GM23338 (cell line): ENCODE results near the gene RTKN2. TPM values are rescaled to one million over a fixed set of nuclear protein-coding genes. Genes with fewer than 3 reads are reported as not detected.

Experiments
- ATAC-seq: fragments of 200-7000 bp; cut with Tn5 transposase; 3 replicates; pipeline ENCODE4 v1.9.1; 2020
- DNase-seq: peaks from one replicate; pipeline ENCODE4 v3.0.0-alpha.2; 2015; ENCODE audit warnings: low spot score
- H2AFZ ChIP-seq: fragments of 200-600 bp; sonication (generic); 2 replicates; pipeline ENCODE4 v1.8.0; 2016; ENCODE audit warnings: antibody characterized with exemption, mild to moderate bottlenecking, moderate library complexity
- H3F3A ChIP-seq: fragments of 200-600 bp; sonication (generic); replicated peaks from 2 replicates; pipeline ENCODE4 v1.8.0; 2017; ENCODE audit warnings: antibody characterized with exemption, mixed run types, low read depth
- H3K27ac ChIP-seq: fragments of 200-600 bp; sonication (generic); 2 replicates; pipeline ENCODE4 v1.6.1; 2016; ENCODE audit warnings: low read depth
- H3K27me3 ChIP-seq: fragments of 200-600 bp; sonication (generic); 2 replicates; pipeline ENCODE4 v1.8.0; 2016; ENCODE audit warnings: mild to moderate bottlenecking, mixed run types, moderate library complexity; ENCODE audit not compliant: insufficient read depth
- H3K36me3 ChIP-seq: fragments of 200-600 bp; sonication (generic); 2 replicates; pipeline ENCODE4 v1.8.0; 2016; ENCODE audit warnings: mild to moderate bottlenecking; ENCODE audit not compliant: insufficient read depth
- H3K4me1 ChIP-seq: fragments of 200-600 bp; sonication (generic); 2 replicates; pipeline ENCODE4 v1.8.0; 2016; ENCODE audit warnings: mild to moderate bottlenecking, moderate library complexity; ENCODE audit not compliant: insufficient read depth
- H3K4me2 ChIP-seq: fragments of 200-600 bp; sonication (generic); 2 replicates; pipeline ENCODE4 v1.7.1; 2017; ENCODE audit warnings: mixed run types
- H3K4me3 ChIP-seq: fragments of 200-600 bp; sonication (generic); 2 replicates; pipeline ENCODE4 v1.6.1; 2016; ENCODE audit warnings: mixed run types
- H3K79me2 ChIP-seq: fragments of 200-600 bp; sonication (generic); replicated peaks from 2 replicates; pipeline ENCODE4 v1.8.0; 2017; ENCODE audit warnings: mild to moderate bottlenecking; ENCODE audit not compliant: insufficient read depth
- H3K9me2 ChIP-seq: fragments of 200-600 bp; sonication (generic); 2 replicates; pipeline ENCODE4 v1.8.0; 2017; ENCODE audit not compliant: insufficient read depth
- H4K20me1 ChIP-seq: fragments of 200-600 bp; sonication (generic); replicated peaks from 2 replicates; pipeline ENCODE4 v1.8.0; 2017; ENCODE audit warnings: mild to moderate bottlenecking; ENCODE audit not compliant: insufficient read depth
- H3K27ac Mint-ChIP-seq: 2 replicates; pipeline ENCODE4 v1.8.0; 2020; ENCODE audit warnings: inconsistent platforms, mild to moderate bottlenecking, moderate library complexity, mixed read lengths
- H3K27me3 Mint-ChIP-seq: 3 replicates; pipeline ENCODE4 v1.8.0; 2022; ENCODE audit warnings: low read depth, mild to moderate bottlenecking, moderate library complexity, mixed read lengths, inconsistent platforms; ENCODE audit not compliant: insufficient read depth, poor library complexity
- H3K36me3 Mint-ChIP-seq: 3 replicates; pipeline ENCODE4 v1.8.0; 2021; ENCODE audit warnings: low read depth, mild to moderate bottlenecking, inconsistent platforms, moderate library complexity, mixed read lengths
- H3K4me1 Mint-ChIP-seq: 3 replicates; pipeline ENCODE4 v1.8.0; 2020; ENCODE audit warnings: mild to moderate bottlenecking, inconsistent platforms, mixed read lengths
- H3K4me3 Mint-ChIP-seq: 3 replicates; pipeline ENCODE4 v1.8.0; 2021; ENCODE audit warnings: moderate library complexity, mild to moderate bottlenecking, inconsistent platforms, mixed read lengths
- H3K9me3 Mint-ChIP-seq: 3 replicates; pipeline ENCODE4 v1.8.0; 2020; ENCODE audit warnings: moderate library complexity, mild to moderate bottlenecking, inconsistent platforms, mixed read lengths
- CREB1 ChIP-seq: fragments of 250-450 bp; sonication (Bioruptor Pico); IDR thresholded peaks from 2 replicates; pipeline ENCODE4 v1.5.0; 2020; ENCODE audit warnings: low read depth, mild to moderate bottlenecking, moderate library complexity
- EZH2 ChIP-seq: fragments of 200-600 bp; sonication (generic); IDR thresholded peaks from one replicate; pipeline ENCODE4 v1.8.0; 2017; ENCODE audit warnings: antibody characterized with exemption, mild to moderate bottlenecking, low read depth; ENCODE audit not compliant: unreplicated experiment
- EZH2phosphoT487 ChIP-seq: fragments of 200-600 bp; sonication (generic); IDR thresholded peaks from one replicate; pipeline ENCODE4 v1.8.1; 2018; ENCODE audit warnings: antibody characterized with exemption; ENCODE audit not compliant: unreplicated experiment
- JUNB ChIP-seq: IDR thresholded peaks from one replicate; pipeline ENCODE4 v1.6.1; 2016; ENCODE audit warnings: antibody characterized with exemption; ENCODE audit not compliant: unreplicated experiment
- NANOG ChIP-seq: IDR thresholded peaks from 2 replicates; pipeline ENCODE4 v1.6.1; 2016; ENCODE audit warnings: antibody characterized with exemption, borderline replicate concordance
- POLR2AphosphoS5 ChIP-seq: IDR thresholded peaks from 2 replicates; pipeline ENCODE4 v1.6.1; 2016; ENCODE audit warnings: antibody characterized with exemption, low read depth
- STAT1 ChIP-seq: IDR thresholded peaks from one replicate; pipeline ENCODE4 v1.6.1; 2016; ENCODE audit warnings: antibody characterized with exemption; ENCODE audit not compliant: unreplicated experiment
- ZNF114 ChIP-seq: fragments of 250-450 bp; sonication (Bioruptor Pico); IDR thresholded peaks from 2 replicates; pipeline ENCODE4 v1.5.0; 2020; ENCODE audit warnings: mild to moderate bottlenecking, moderate library complexity
- ZNF331 ChIP-seq: fragments of 250-450 bp; sonication (Bioruptor Pico); IDR thresholded peaks from 2 replicates; pipeline ENCODE4 v1.5.0; 2020; ENCODE audit warnings: low read depth, mild to moderate bottlenecking, moderate library complexity
- polyA plus RNA-seq: library from polyadenylated mRNA; unstranded; fragments of >200 nt; fragmentation: Nextera tagmentation; extraction: Ambion mirVana; gene quantifications from 2 replicates; pipeline ENCODE4 v1.2.1, GENCODE V29; 2016
- total RNA-seq: library from RNA; depleted of rRNA; stranded (reverse); fragments of >200 nt; shearing (Covaris generic); gene quantifications from 2 replicates; pipeline ENCODE4 v1.2.3, GENCODE V29; 2014
- TF ChIP-seq, protein P1 (sequence below): fragments of 250-450 bp; sonication (Bioruptor Pico); IDR thresholded peaks from 2 replicates; pipeline ENCODE4 v1.5.0; 2020; ENCODE audit warnings: mild to moderate bottlenecking, moderate library complexity
- TF ChIP-seq, protein P2 (sequence below): IDR thresholded peaks from 2 replicates; pipeline ENCODE4 v1.6.1; 2016; ENCODE audit warnings: antibody characterized with exemption
- TF ChIP-seq, protein P3 (sequence below): IDR thresholded peaks from one replicate; pipeline ENCODE4 v1.6.1; 2018; ENCODE audit warnings: antibody characterized with exemption; ENCODE audit not compliant: unreplicated experiment
- TF ChIP-seq, protein P4 (sequence below), 2 experiments: fragments of 200-600 bp in 1 of 2; sonication (generic) in 1 of 2; conservative IDR thresholded peaks; 2 replicates each; pipeline versions ENCODE4 v1.5.1 to v1.6.1; 2016 to 2017; ENCODE audit warnings: antibody characterized with exemption in 2 of 2, low read depth in 2 of 2, mild to moderate bottlenecking in 2 of 2, moderate library complexity in 1 of 2

RTKN2 gene
- total and polyA plus RNA-seq, 2 experiments from 2014 or later = 15.3 to 23.6 TPM

DNA sequence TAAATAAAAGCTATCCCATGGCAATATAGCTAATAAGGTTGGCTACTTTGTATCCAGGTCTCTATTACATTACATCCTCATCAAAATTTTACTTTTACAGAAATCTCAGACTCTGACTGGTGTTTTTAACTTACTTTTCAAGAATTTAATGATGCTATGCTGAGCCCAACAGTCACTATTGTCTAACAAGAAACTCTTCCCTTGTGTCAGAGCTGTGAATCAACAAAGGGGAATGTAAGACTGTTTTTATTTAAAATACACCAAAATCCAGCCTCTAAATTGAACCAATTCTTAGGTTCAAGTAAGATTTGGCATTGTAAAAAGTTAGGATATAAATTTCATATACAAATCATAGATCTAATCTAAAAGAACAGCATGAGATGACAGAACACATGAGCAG is 7.0 kb downstream of the RTKN2 start:
- H3K27me3 Mint-ChIP-seq = no peaks in the 10 kb centered on the region
- Histone ChIP-seq H3K27ac (no peak overlapping the region), H3K79me2 (peaks cover 65% of the 10 kb centered on the region), H3K4me2 (no peak overlapping the region), H3K4me1 (0 out of 2 replicates have a peak, but pooled peaks cover 7% of the 10 kb centered on the region), H4K20me1 (peaks cover 10% of the 10 kb centered on the region), H3K9me2 (no peaks in the 10 kb centered on the region), H3K27me3 (no peaks in the 10 kb centered on the region), H3K36me3 (peaks cover 15% of the 10 kb centered on the region; the same call in 1 of the 2 replicates), H3K4me3 (no peak overlapping the region), H3F3A (no peaks in the 10 kb centered on the region), H2AFZ (no peak overlapping the region)
- no peak for DNase-seq
- peaks cover 21% of the 10 kb centered on the region for H3K36me3 Mint-ChIP-seq
- H3K9me3 Mint-ChIP-seq = no peaks in the 10 kb centered on the region
- no peak for TF ChIP-seq EZH2
- no peak for TF ChIP-seq NANOG
- TF ChIP-seq, protein P1, sequence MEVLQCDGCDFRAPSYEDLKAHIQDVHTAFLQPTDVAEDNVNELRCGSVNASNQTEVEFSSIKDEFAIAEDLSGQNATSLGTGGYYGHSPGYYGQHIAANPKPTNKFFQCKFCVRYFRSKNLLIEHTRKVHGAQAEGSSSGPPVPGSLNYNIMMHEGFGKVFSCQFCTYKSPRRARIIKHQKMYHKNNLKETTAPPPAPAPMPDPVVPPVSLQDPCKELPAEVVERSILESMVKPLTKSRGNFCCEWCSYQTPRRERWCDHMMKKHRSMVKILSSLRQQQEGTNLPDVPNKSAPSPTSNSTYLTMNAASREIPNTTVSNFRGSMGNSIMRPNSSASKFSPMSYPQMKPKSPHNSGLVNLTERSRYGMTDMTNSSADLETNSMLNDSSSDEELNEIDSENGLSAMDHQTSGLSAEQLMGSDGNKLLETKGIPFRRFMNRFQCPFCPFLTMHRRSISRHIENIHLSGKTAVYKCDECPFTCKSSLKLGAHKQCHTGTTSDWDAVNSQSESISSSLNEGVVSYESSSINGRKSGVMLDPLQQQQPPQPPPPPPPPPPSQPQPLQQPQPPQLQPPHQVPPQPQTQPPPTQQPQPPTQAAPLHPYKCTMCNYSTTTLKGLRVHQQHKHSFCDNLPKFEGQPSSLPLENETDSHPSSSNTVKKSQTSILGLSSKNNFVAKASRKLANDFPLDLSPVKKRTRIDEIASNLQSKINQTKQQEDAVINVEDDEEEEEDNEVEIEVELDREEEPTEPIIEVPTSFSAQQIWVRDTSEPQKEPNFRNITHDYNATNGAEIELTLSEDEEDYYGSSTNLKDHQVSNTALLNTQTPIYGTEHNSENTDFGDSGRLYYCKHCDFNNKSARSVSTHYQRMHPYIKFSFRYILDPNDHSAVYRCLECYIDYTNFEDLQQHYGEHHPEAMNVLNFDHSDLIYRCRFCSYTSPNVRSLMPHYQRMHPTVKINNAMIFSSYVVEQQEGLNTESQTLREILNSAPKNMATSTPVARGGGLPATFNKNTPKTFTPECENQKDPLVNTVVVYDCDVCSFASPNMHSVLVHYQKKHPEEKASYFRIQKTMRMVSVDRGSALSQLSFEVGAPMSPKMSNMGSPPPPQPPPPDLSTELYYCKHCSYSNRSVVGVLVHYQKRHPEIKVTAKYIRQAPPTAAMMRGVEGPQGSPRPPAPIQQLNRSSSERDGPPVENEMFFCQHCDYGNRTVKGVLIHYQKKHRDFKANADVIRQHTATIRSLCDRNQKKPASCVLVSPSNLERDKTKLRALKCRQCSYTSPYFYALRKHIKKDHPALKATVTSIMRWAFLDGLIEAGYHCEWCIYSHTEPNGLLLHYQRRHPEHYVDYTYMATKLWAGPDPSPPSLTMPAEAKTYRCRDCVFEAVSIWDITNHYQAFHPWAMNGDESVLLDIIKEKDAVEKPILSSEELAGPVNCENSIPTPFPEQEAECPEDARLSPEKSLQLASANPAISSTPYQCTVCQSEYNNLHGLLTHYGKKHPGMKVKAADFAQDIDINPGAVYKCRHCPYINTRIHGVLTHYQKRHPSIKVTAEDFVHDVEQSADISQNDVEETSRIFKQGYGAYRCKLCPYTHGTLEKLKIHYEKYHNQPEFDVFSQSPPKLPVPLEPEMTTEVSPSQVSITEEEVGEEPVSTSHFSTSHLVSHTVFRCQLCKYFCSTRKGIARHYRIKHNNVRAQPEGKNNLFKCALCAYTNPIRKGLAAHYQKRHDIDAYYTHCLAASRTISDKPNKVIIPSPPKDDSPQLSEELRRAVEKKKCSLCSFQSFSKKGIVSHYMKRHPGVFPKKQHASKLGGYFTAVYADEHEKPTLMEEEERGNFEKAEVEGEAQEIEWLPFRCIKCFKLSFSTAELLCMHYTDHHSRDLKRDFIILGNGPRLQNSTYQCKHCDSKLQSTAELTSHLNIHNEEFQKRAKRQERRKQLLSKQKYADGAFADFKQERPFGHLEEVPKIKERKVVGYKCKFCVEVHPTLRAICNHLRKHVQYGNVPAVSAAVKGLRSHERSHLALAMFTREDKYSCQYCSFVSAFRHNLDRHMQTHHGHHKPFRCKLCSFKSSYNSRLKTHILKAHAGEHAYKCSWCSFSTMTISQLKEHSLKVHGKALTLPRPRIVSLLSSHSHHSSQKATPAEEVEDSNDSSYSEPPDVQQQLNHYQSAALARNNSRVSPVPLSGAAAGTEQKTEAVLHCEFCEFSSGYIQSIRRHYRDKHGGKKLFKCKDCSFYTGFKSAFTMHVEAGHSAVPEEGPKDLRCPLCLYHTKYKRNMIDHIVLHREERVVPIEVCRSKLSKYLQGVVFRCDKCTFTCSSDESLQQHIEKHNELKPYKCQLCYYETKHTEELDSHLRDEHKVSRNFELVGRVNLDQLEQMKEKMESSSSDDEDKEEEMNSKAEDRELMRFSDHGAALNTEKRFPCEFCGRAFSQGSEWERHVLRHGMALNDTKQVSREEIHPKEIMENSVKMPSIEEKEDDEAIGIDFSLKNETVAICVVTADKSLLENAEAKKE (CRISPR knock-in tag) = no peak
- TF ChIP-seq STAT1 = no peak
- TF ChIP-seq ZNF114 = no peak
- TF ChIP-seq, protein P2, sequence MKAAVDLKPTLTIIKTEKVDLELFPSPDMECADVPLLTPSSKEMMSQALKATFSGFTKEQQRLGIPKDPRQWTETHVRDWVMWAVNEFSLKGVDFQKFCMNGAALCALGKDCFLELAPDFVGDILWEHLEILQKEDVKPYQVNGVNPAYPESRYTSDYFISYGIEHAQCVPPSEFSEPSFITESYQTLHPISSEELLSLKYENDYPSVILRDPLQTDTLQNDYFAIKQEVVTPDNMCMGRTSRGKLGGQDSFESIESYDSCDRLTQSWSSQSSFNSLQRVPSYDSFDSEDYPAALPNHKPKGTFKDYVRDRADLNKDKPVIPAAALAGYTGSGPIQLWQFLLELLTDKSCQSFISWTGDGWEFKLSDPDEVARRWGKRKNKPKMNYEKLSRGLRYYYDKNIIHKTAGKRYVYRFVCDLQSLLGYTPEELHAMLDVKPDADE = no peak
- TF ChIP-seq ZNF331 (CRISPR knock-in tag) = no peak
- no peak for TF ChIP-seq JUNB
- TF ChIP-seq, protein P3, sequence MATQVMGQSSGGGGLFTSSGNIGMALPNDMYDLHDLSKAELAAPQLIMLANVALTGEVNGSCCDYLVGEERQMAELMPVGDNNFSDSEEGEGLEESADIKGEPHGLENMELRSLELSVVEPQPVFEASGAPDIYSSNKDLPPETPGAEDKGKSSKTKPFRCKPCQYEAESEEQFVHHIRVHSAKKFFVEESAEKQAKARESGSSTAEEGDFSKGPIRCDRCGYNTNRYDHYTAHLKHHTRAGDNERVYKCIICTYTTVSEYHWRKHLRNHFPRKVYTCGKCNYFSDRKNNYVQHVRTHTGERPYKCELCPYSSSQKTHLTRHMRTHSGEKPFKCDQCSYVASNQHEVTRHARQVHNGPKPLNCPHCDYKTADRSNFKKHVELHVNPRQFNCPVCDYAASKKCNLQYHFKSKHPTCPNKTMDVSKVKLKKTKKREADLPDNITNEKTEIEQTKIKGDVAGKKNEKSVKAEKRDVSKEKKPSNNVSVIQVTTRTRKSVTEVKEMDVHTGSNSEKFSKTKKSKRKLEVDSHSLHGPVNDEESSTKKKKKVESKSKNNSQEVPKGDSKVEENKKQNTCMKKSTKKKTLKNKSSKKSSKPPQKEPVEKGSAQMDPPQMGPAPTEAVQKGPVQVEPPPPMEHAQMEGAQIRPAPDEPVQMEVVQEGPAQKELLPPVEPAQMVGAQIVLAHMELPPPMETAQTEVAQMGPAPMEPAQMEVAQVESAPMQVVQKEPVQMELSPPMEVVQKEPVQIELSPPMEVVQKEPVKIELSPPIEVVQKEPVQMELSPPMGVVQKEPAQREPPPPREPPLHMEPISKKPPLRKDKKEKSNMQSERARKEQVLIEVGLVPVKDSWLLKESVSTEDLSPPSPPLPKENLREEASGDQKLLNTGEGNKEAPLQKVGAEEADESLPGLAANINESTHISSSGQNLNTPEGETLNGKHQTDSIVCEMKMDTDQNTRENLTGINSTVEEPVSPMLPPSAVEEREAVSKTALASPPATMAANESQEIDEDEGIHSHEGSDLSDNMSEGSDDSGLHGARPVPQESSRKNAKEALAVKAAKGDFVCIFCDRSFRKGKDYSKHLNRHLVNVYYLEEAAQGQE = no peak
- TF ChIP-seq CREB1 (CRISPR knock-in tag) = no peak
- TF ChIP-seq, protein P4, sequence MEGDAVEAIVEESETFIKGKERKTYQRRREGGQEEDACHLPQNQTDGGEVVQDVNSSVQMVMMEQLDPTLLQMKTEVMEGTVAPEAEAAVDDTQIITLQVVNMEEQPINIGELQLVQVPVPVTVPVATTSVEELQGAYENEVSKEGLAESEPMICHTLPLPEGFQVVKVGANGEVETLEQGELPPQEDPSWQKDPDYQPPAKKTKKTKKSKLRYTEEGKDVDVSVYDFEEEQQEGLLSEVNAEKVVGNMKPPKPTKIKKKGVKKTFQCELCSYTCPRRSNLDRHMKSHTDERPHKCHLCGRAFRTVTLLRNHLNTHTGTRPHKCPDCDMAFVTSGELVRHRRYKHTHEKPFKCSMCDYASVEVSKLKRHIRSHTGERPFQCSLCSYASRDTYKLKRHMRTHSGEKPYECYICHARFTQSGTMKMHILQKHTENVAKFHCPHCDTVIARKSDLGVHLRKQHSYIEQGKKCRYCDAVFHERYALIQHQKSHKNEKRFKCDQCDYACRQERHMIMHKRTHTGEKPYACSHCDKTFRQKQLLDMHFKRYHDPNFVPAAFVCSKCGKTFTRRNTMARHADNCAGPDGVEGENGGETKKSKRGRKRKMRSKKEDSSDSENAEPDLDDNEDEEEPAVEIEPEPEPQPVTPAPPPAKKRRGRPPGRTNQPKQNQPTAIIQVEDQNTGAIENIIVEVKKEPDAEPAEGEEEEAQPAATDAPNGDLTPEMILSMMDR (conservative IDR thresholded peaks at IDR 0.05; ENCODE audit: low read depth in 2 of 2) = no peak
- TF ChIP-seq EZH2phosphoT487 = no peak
- TF ChIP-seq POLR2AphosphoS5 = no peak
- no peak for ATAC-seq
- H3K4me1 Mint-ChIP-seq = peaks cover 18% of the 10 kb centered on the region
- no peak overlapping the region for H3K27ac Mint-ChIP-seq
- no peak overlapping the region for H3K4me3 Mint-ChIP-seq
